ENCODE data around the gene TRAPPC3.

TRAPPC3 gene

GRCh38 chr1:36126797-36127500 lies 22.3 kb downstream of the TRAPPC3 start:
- DNase-seq (ENCODE audit: low read depth in 2 of 2): no peak

- DNase-seq (ENCODE audit: low read depth in 2 of 2): no peak
These were observed 23.1 kb downstream of the TRAPPC3 start for GRCh38 chr1:36126005-36126716.

GRCh38 chr1:36125129-36125991 lies 23.9 kb downstream of the TRAPPC3 start, which contains the start of gene COL8A2:
TSS of gene COL8A2 (minus strand) at chr1:36125222. CDS start at chr1:36100242, 24,980 bp downstream.
- no peak for DNase-seq (ENCODE audit: low read depth in 2 of 2)

GRCh38 chr1:36124404-36125128 lies 24.7 kb downstream of the TRAPPC3 start:
- no peak for DNase-seq (ENCODE audit: low read depth in 2 of 2)

- DNase-seq (ENCODE audit: low read depth in 2 of 2): no peak
These were observed 25.9 kb downstream of the TRAPPC3 start for GRCh38 chr1:36123356-36123755.

GRCh38 chr1:36122062-36123030 lies 26.9 kb downstream of the TRAPPC3 start:
- no peak for DNase-seq (ENCODE audit: low read depth in 2 of 2)

GRCh38 chr1:36119456-36119855 lies 29.8 kb downstream of the TRAPPC3 start:
- DNase-seq (ENCODE audit: low read depth in 2 of 2): no peak

- DNase-seq (ENCODE audit: low read depth in 2 of 2): no peak
These were observed 30.7 kb downstream of the TRAPPC3 start for GRCh38 chr1:36118447-36119204.

GRCh38 chr1:36116901-36117300 lies 32.4 kb downstream of the TRAPPC3 start:
- DNase-seq (ENCODE audit: low read depth in 2 of 2): no peak

GRCh38 chr1:36115931-36116330 lies 33.4 kb downstream of the TRAPPC3 start:
- DNase-seq (ENCODE audit: low read depth in 2 of 2): no peak

- DNase-seq (ENCODE audit: low read depth in 2 of 2): no peak
These were observed 34.1 kb downstream of the TRAPPC3 start for GRCh38 chr1:36115200-36115669.

GRCh38 chr1:36114371-36114770 lies 34.9 kb downstream of the TRAPPC3 start:
- no peak for DNase-seq (ENCODE audit: low read depth in 2 of 2)

- no peak for DNase-seq (ENCODE audit: low read depth in 2 of 2)
These were observed 36.5 kb downstream of the TRAPPC3 start for GRCh38 chr1:36112823-36113222.

- no peak for DNase-seq (ENCODE audit: low read depth in 2 of 2)
These were observed 38.1 kb downstream of the TRAPPC3 start for GRCh38 chr1:36111151-36111550.

- DNase-seq (ENCODE audit: low read depth in 2 of 2): no peak
These were observed 40.1 kb downstream of the TRAPPC3 start for GRCh38 chr1:36109041-36109679.

- DNase-seq (ENCODE audit: low read depth in 2 of 2): no peak
These were observed 41.0 kb downstream of the TRAPPC3 start for GRCh38 chr1:36108314-36108713.

GRCh38 chr1:36107394-36107793 lies 41.9 kb downstream of the TRAPPC3 start:
- no peak for DNase-seq (ENCODE audit: low read depth in 2 of 2)

GRCh38 chr1:36106269-36106668 lies 43.0 kb downstream of the TRAPPC3 start:
- DNase-seq (ENCODE audit: low read depth in 2 of 2): no peak

- no peak for DNase-seq (ENCODE audit: low read depth in 2 of 2)
These were observed 47.7 kb downstream of the TRAPPC3 start for GRCh38 chr1:36101546-36101945.

All from stimulated activated CD4-positive, alpha-beta T cell treated with anti-CD3 and anti-CD28 coated beads, Interleukin-1b, Interleukin-23, amount 100 ng/mL, for 4 hours (primary cell).